Measurements from ENCODE around the gene TSKU. TPM values are rescaled to one million over a fixed set of nuclear protein-coding genes. Genes with fewer than 3 reads are reported as not detected.

TSKU gene
- total and polyA plus RNA-seq, 9 of the 15 experiments (the other 6 are each of a cell fraction or from before 2014, with no cell fraction given), result 0.60 to 11.9 (median 8.4) TPM

DNA sequence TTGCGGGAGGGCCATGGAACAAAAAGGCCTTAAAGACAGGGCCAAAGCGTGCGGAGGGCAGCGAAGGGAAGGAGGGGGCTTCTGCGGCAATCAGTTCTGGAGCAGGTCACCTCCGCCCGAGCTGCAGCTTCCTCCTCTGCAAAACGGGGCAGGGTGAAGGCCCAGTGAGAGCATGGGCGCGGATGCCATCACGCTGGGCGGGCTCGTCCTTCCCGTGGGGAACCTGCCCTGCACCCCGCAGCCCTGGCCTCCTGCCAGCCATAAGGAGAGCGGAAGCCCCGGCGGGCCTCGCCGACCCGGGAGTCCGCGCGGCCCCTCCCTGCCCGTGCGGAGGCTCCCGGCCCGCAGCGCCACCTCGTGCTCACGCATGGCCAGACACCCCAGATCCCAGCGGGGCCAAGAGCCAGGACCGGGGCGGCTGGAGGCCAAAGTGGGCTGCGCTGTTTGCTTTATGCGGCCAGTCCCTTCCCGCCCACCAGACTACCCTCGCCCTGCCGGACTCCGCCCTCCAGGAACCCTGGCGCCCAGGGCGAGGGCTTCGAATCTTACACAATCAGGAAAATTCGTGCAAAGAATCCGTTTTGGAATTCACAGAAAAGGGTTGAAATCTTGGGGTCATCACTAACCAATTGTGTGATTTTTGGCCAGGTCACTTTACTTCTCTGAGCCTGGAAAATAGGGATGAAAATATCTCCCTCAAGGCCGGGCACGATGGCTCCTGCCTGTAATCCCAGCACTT lies 16.1 kb downstream of the TSKU start (continued):
- peak; percentile 97 to 98 for TF ChIP-seq RAD21 (CRISPR knock-in tag; conservative IDR thresholded peaks at IDR 0.05 in 1 of 2, IDR thresholded peaks at IDR 0.05 in 1 of 2)
- TF ChIP-seq, protein P1, sequence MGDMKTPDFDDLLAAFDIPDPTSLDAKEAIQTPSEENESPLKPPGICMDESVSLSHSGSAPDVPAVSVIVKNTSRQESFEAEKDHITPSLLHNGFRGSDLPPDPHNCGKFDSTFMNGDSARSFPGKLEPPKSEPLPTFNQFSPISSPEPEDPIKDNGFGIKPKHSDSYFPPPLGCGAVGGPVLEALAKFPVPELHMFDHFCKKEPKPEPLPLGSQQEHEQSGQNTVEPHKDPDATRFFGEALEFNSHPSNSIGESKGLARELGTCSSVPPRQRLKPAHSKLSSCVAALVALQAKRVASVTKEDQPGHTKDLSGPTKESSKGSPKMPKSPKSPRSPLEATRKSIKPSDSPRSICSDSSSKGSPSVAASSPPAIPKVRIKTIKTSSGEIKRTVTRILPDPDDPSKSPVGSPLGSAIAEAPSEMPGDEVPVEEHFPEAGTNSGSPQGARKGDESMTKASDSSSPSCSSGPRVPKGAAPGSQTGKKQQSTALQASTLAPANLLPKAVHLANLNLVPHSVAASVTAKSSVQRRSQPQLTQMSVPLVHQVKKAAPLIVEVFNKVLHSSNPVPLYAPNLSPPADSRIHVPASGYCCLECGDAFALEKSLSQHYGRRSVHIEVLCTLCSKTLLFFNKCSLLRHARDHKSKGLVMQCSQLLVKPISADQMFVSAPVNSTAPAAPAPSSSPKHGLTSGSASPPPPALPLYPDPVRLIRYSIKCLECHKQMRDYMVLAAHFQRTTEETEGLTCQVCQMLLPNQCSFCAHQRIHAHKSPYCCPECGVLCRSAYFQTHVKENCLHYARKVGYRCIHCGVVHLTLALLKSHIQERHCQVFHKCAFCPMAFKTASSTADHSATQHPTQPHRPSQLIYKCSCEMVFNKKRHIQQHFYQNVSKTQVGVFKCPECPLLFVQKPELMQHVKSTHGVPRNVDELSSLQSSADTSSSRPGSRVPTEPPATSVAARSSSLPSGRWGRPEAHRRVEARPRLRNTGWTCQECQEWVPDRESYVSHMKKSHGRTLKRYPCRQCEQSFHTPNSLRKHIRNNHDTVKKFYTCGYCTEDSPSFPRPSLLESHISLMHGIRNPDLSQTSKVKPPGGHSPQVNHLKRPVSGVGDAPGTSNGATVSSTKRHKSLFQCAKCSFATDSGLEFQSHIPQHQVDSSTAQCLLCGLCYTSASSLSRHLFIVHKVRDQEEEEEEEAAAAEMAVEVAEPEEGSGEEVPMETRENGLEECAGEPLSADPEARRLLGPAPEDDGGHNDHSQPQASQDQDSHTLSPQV (IDR thresholded peaks at IDR 0.05), result peak; percentile 59; the same call in 1 of the 2 replicates
- TF ChIP-seq RBM15 (IDR thresholded peaks at IDR 0.05; ENCODE audit: insufficient read depth, low read length), result no peak
- 0 out of 2 replicates have a peak, but pooled peaks have one; percentile 12 for TF ChIP-seq CBFA2T3 (IDR thresholded peaks at IDR 0.05)
- peak; percentile 61 for TF ChIP-seq CXXC5 (CRISPR knock-in tag; IDR thresholded peaks at IDR 0.05)
- TF ChIP-seq FIP1L1 (IDR thresholded peaks at IDR 0.05; ENCODE audit: low read depth, low read length, poor library complexity, severe bottlenecking), result peak; percentile 58
- TF ChIP-seq CBFB (CRISPR knock-in tag; IDR thresholded peaks at IDR 0.05), result peak; percentile 69; the same call in 1 of the 2 replicates
- peak; percentile 48; the same call in 1 of the 2 replicates for TF ChIP-seq ETV5 (CRISPR knock-in tag; IDR thresholded peaks at IDR 0.05; ENCODE audit: low read depth)
- TF ChIP-seq, protein P2, sequence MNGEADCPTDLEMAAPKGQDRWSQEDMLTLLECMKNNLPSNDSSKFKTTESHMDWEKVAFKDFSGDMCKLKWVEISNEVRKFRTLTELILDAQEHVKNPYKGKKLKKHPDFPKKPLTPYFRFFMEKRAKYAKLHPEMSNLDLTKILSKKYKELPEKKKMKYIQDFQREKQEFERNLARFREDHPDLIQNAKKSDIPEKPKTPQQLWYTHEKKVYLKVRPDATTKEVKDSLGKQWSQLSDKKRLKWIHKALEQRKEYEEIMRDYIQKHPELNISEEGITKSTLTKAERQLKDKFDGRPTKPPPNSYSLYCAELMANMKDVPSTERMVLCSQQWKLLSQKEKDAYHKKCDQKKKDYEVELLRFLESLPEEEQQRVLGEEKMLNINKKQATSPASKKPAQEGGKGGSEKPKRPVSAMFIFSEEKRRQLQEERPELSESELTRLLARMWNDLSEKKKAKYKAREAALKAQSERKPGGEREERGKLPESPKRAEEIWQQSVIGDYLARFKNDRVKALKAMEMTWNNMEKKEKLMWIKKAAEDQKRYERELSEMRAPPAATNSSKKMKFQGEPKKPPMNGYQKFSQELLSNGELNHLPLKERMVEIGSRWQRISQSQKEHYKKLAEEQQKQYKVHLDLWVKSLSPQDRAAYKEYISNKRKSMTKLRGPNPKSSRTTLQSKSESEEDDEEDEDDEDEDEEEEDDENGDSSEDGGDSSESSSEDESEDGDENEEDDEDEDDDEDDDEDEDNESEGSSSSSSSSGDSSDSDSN (IDR thresholded peaks at IDR 0.05; ENCODE audit: borderline replicate concordance in 1 of 2, low read depth in 2 of 2, low read length in 2 of 2), result 0 out of 4 replicates have a peak, but pooled peaks of 1 of the 2 experiments have one; percentile 38
- peak; percentile 43; the same call in 1 of the 2 replicates for TF ChIP-seq CREM (IDR thresholded peaks at IDR 0.05; ENCODE audit: low read depth)
- TF ChIP-seq HNRNPLL (IDR thresholded peaks at IDR 0.05; ENCODE audit: low read depth, low read length, poor library complexity, severe bottlenecking), result peak; percentile 49
- 0 out of 2 replicates have a peak, but pooled peaks have one; percentile 31 for TF ChIP-seq SMAD4 (CRISPR knock-in tag; conservative IDR thresholded peaks at IDR 0.05)
- peak; percentile 96 for TF ChIP-seq RB1 (IDR thresholded peaks at IDR 0.05; ENCODE audit: low read depth)
- 0 out of 2 replicates have a peak, but pooled peaks have one; percentile 44 for TF ChIP-seq SPI1 (IDR thresholded peaks at IDR 0.05; ENCODE audit: borderline replicate concordance, low read depth, low read length)
- peak; percentile 62; the same call in 1 of the 2 replicates for TF ChIP-seq ZBTB7A (IDR thresholded peaks at IDR 0.05; ENCODE audit: borderline replicate concordance, control insufficient read depth, low read depth, low read length)
- TF ChIP-seq, protein P3, sequence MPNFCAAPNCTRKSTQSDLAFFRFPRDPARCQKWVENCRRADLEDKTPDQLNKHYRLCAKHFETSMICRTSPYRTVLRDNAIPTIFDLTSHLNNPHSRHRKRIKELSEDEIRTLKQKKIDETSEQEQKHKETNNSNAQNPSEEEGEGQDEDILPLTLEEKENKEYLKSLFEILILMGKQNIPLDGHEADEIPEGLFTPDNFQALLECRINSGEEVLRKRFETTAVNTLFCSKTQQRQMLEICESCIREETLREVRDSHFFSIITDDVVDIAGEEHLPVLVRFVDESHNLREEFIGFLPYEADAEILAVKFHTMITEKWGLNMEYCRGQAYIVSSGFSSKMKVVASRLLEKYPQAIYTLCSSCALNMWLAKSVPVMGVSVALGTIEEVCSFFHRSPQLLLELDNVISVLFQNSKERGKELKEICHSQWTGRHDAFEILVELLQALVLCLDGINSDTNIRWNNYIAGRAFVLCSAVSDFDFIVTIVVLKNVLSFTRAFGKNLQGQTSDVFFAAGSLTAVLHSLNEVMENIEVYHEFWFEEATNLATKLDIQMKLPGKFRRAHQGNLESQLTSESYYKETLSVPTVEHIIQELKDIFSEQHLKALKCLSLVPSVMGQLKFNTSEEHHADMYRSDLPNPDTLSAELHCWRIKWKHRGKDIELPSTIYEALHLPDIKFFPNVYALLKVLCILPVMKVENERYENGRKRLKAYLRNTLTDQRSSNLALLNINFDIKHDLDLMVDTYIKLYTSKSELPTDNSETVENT (CRISPR knock-in tag; IDR thresholded peaks at IDR 0.05), result 0 out of 2 replicates have a peak, but pooled peaks have one; percentile 28
- TF ChIP-seq SP1 (CRISPR knock-in tag; IDR thresholded peaks at IDR 0.05), result peak; percentile 59; the same call in 1 of the 2 replicates

Measured in K562 (cell line).